CD4-positive, alpha-beta T cell treated with Interleukin-21 for 1 hour (primary cell): ENCODE data around the gene BMP4.
"Not testable (repeated sequence)": the region's sequence is repeated elsewhere in the genome, so short reads cannot be mapped to it uniquely, and the experiment has no call there.

Experiments used
- DNase-seq: peaks from one replicate; pipeline ENCODE4 v3.0.0-alpha.2; 2020

Gene BMP4

DNA sequence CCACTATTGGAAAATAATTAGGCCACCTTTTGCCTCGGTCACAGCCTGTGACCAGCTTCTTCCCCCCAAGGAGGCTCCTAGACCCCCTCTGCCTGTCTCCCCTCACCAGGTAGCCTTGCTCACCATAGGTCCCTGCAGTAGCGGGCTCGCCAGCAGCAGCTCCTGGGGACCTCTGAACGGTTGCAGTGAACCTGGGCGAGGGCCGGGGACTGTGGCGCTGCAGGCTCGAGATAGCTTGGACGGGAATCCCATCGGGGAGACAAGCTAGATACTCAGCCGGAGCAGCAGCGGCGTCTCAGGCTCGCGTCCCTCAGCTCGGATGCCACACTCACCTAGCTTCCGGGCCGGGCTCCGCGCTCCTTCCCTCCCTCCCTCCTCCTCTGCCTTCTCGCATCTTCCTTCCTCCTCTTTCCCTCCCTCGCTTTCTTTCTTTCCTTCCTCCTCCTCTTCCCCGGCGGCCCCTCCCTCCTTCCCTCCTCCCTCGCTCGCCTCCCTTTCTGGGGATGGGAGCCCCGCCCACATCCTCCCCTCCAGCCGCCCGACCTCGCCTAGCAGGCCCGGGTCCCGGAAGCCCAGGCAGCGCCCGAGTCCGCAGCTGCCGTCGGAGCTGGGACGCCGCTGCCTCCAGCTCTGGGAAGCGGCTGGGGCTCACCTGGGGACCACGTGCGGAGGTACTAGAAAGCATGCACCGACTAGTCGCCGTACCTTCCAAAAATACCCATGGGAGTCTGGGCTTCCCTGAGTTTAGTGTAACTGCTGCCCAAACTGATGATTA is at the start of gene BMP4:
Gene BMP4 (minus strand): TSS at position 399 of the 775 bp plus-strand sequence. CDS start 4,603 bp downstream, outside the sequence.
- DNase-seq = no peak

DNA sequence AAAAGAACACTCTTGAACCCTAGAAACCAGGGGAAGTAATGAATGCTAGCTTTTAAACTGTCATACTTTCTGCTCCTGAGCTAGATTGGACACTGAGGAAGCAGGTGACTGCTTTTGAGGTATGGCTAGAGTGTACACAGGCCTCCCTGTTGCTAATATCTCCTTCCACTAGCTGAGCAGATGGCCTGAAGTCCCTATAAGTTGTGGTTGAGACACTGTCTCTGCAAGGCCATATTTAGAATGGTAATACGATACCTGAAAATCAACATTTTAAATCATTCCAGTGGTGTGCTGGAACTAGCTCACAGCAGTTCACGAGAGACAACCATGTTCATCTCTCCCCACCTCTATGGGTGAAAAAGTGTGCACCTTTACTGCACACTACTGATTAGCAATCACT is 46.4 kb upstream of the BMP4 start:
- no peak for DNase-seq

DNA sequence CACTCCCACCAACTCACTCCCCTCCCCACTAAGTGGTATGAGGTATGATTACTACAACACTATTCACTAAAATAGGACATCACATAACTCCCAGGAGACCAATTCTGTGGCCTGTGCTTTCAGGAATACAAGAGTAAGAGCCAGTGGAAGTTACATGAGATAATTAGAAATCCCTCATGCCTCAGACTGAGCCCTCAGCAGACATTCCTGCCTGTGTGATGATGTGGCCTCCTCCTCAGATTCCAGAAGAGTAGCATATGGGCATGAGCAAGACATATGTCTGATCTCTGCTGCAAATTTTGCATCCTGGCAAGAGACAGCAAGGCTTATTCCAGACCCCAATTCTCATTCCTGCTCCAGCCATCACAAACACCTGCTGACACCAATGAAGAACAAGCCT is 46.0 kb upstream of the BMP4 start:
- DNase-seq = no peak

DNA sequence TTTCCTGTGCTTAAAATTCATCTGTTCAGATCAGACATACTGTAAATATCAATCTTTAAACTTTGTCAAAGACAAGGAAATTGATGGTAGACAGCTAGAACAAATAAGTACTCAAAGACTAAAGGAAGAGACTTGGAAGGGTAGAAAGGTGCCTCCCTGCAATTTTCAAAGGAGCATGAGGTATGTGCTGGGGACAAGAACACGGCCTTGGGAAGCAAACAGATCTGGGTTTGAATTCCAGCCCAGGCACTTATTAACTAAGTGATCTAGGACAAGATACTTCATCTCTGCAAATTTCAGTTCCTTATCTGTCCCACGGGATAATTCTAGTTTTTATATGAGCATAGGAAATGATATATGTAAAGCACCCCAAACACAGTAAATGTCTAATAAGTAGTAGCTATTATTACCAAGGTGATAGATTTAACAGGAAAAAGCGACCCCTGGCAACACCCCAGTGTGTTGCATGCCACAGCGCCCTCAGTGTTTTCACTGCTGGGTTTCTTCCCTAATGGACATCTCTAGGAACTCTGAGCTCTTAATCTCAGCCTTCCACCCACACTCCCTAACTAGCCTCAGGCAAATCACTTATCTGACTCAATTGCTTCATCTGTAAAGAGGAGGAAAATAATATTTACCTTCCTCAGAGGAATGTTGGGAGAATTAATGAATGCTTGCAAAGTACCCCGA is 44.7 kb upstream of the BMP4 start:
- no peak for DNase-seq

DNA sequence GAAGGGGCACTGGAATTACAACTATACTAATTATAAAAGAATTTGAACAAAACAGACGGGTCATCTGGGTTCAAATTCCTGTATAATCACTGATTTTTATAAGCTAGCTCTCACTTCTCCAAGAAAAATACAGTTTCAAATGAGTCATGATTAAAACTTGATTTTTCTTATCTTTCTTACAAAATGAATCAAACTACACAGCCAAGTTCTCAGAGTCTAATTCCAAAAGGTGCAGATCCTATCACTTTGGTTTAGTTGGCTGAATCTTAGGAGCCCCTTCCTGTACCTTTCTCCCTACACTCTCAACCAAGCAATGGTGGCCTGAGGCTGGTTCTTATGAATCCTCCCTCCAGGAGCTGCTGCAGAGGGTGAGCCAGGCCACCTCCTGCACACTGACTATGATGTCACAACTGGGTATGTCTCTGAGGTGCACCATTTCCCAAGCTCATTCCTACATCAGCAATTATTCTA is 43.8 kb upstream of the BMP4 start:
- no peak for DNase-seq

DNA sequence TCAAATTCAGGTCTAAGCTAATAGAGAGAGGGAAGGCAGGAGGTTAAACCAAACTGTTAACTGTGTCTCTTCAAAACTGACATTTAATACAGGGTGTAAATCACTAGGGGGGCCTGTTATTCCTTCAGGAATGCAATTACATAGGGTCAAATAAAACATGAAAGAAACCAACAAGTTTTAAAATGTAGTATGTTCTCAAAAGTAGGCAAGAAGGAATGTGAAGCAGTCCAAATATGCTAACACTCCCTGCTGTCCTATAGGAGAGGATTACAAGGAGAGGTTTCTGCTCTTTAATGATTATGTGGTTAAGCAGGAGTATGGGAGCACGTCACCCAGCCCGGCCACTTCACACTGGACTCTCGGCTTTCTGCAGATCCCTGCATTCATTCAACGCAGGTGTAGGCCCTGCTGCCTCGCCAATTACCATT is 42.5 kb upstream of the BMP4 start:
- no peak for DNase-seq

DNA sequence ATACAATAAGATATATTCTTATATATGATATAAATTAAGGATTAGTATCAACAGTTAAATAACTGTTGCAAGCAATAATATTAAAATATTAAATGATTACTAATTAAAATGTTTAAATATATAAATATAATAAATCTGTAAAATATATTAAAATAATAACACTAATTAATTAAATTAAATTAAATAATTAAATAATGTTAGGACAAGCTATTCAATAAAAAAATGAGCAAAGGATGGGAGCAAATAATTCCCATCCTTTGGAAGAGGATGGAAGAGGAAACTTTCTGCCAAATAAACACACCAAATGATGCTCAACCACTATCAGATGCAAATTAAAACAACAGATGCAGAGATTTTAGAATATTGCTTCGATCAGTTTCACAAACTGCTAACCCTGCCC is 39.4 kb upstream of the BMP4 start:
- no peak for DNase-seq

DNA sequence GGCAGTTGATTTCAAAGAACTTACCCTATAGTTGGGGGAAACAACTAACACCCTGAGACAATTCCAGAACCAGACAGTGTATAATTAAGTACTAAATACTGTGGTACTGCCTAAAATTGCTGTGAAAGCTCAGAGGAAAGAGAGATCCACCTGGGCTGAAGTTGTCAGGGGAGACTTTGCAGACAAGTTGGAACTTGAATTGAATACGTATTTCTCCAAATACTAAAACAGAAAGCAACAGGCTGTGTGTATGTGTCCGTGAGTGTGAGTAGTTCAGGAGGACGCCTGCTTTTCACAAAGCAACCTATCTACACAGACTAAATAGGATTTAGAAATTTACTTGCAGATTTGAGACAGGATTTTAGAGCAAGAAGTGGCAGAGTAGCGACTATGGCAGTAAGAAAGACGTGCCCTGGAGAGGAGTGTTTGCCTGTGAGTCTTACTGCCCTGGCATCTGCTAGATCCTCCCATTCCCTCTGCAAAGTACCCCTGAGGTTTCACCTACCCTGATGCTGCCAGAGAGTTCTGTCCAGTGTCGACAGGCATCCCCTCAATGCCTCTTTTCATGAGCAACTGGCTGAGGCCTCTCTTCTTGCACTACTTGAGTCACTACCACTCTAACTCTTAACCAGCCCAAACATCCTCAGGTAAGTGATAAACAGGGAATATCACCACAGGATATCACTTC is 37.4 kb upstream of the BMP4 start:
- DNase-seq = no peak

DNA sequence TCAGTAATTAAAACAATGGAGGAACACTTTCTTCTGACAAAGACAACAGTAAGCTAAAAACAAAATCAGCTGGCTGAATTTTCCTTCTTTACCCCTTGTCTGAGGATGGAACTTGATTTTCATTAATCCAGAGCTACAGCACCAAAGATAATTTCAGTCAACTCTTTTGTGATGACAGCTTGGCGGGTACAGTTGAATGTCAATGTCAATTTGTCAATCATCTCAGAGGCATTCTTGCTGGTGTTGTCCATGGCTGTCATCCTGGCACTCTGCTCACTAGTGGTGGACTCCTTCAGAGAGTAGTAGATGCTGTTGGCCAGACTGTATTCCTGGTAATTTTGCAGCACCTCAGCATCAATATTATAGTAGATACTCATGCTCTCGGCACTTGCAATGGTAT is 34.4 kb upstream of the BMP4 start:
- DNase-seq = no peak

DNA sequence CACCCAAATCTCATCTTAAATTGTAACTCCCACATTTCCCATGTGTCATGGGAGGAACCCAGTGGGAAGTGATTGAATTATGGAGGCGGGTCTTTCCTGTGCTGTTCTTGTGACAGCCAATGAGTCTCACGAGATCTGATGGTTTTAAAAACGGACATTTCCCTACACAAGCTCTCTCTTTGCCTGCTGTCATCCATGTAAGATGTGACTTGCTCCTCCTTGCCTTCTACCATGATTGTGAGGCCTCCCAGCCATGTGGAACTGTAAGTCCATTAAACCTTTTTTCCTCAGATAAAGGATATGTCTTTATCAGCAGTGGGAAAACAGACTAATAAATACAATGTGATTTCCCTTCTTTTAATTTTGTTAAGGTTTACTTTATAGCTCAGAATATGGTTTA is 30.1 kb upstream of the BMP4 start:
- DNase-seq = not testable (repeated sequence)

DNA sequence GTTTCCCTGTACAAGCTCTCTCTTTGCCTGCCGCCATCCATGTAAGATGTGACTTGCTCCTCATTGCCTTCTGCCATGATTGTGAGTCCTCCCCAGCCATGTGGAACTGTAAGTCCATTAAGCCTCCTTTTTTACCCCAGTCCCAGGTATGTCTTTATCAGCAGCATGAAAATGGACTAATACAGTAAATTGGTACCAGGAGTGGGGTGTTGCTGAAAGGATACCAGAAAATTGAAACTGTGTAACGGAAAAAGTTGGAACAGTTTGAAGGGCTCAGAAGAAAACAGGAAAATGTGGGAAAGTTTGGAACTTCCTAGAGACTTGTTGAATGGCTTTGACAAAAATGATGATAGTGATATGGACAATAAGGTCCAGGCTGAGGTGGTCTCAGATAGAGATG is 28.3 kb upstream of the BMP4 start:
- DNase-seq = not testable (repeated sequence)

DNA sequence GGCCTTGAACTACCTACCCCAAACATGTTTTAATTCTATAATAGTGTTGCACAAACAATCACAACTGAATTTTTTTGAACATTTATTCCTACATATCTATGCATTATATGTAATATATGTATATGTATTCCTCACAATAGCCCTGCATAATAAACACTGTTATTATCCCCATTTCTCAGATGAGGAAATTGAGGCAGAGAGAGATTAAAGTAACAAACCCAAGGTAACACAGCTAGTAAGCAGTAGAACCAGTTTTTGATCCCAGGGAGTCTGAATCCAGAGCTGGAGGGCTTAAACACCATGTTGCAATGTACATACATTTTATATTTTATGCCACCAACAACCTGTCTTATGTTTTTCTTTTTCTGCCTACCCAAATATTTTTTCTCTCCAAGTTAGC is 26.5 kb upstream of the BMP4 start:
- no peak for DNase-seq

DNA sequence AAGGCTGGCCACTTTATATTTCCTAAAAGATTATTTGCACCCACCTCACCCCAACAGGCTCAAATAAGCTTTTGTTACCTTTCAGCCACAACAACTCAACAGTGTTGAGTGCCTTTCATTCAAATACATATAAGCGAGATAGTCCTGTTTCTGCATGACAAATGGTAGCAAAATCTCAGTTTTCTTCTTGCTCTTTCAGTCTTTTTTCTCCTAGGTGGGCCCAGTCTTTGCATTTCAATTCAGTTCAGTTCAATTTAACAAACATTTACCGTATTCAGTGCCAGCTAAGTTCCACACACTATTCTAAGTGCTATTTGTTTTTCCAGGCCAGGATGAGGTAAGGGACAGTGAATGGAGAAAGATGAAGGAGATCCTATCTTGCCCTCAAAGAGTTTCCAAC is 25.9 kb upstream of the BMP4 start:
- DNase-seq = no peak

DNA sequence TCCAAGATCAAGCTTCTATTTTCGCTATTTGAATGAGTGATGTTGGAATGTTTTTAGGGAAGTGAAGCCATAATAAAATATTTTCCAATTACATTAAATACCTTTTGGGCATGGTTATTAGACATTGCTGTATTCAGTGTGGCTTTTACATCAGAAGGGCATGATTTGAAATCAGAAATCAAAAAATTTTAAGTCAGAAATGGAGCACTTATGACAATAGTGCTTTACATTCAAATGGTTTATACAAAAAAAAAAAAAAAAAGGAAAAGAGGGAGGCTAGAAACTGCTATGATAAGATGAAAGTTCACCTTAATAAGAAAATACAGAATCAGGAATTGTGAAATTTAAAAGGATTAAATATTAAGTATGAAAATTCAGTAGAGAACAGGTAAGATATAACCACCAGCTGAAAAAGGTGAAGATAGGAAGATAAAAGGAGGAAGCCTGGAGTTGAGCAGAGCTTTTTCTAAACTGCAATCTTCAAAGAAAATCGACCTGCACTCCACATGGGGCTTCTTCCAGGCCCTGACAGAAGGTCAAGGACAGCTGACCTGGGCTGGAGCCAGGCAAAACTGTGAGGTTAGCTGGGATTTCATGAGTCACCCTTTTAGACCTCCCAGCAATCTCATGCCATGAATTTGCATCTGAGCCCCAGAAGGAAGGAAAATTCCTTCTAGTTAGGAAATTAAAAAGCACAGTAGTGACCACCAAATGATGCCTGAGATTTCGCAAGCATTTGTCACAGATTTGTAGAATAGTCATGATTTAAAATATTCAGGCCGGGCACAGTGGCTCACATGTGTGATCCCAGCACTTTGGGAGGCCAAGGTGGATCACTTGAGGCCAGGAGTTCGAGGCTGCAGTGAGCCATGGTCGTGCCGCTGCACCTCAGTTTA is 23.4 kb upstream of the BMP4 start:
- DNase-seq = no peak

DNA sequence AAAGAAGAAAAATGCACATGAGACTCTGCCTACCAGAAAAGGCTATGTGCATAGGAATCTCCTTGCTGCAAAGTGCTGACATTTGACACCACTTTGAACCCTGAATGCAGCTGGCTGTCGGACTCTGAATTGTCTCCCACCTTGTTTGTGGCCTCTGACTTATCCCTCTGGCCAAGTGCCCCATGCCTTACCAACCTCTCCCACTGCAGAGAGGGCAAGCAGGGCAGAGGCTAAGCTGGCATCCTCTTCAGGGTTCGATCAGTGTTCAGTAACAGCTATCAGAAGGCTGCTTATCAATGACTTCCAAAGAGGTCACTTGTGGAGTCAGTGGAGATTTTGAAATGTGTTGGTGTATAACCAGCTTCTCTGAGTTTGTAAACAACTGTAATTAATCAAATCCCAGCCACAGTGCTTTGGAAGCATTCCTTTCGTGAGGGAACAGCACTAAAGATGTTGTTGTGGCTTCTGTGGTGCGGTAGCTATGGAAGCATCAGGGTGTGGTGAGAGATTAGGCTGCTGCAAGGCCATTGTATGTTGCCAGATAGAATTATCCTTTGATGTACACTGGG is 22.6 kb upstream of the BMP4 start:
- no peak for DNase-seq

DNA sequence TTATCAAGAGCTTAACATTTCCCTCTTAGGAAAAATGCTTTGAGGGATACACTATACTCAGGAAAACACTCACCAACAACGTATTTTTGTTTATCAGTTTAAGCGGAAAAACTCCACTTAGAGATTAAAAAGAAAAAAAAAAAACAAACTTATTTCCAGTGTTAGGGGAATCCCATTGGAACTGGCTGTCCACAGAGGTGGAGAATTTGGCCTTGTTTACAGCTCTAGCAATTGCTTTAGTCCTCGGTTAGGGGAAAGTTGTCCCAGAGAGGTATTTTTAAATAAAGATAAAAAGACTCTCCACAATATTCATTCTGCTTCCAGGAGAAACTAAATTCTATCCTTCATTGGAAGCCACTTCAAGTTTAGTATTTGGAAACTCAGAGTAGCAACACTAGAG is 21.6 kb upstream of the BMP4 start:
- no peak for DNase-seq

DNA sequence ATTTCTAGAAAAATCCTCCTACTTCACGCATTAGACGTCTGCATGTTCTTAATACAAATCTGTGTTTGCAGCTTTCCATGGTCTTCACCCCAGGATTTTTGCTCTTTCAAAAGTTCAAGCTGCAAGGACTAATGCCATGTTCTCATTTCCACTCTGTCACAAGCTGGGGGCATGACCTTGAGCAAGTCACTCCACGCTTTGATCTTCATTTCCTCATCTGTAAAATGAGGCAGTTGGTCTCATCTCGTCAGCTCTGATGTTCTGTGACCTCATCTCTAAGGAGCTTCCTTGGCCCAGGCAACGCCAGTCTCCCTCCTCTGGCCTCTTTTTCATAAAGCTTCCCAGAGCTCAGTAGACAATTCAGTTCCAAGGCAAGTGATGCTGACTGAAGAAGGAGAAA is 18.8 kb upstream of the BMP4 start:
- DNase-seq = no peak

DNA sequence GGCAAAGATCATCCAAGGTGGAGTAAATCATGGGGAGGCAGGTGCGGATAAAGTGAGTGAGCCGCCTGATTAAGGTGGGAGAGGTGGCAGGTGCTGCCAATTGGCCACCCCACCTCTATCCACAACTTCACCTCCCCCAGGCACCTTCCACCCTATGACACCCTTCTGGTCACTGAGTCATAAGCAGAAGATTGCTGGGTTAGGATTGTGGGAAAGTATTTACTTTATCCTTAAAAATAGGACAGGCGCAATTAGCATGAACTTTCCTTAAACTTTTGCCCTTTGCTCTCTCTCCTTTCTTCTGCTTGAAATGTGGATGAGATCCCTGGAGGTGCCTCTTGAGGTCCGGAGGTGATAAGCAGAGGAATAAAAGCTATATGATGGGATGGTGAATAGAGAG is 14.9 kb upstream of the BMP4 start:
- DNase-seq = no peak

DNA sequence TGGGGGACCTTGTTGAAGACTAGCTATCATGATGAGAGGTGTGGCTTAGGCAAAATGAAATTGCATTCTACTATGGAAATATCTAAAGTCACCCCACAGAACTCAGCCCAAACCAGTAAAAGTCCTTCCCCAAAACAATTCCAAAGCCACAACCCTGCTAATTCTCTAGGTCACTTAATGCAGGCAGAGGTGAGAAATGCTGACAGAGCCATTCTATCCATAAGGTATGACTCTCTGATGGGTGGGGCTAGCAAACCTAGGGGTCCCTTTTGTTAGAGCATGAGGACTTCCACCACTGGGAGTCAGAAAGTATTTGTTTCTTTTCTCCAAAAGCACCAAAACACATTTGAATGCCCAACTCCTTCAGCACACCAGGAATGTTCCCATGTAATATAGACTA is 12.7 kb upstream of the BMP4 start:
- DNase-seq = no peak

DNA sequence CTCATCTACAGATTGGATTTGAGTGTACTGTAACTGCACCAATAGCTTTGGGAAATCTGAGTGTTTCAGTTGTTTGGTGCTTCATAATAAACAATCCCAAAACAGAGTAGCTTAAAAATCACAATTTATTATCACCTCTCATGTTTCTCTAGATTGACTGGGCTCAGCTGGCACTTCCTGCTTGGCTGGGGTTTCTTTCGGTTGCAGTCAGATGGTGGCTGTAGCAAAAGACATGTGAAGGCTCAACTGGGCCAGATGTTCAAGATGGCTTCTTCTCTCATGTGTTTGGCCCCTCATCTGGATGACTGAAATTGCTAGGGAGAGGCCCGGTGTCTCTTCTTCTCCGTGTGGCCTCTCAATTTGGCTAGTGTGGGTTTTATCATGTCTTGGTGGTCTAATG is 12.1 kb upstream of the BMP4 start:
- DNase-seq = no peak

DNA sequence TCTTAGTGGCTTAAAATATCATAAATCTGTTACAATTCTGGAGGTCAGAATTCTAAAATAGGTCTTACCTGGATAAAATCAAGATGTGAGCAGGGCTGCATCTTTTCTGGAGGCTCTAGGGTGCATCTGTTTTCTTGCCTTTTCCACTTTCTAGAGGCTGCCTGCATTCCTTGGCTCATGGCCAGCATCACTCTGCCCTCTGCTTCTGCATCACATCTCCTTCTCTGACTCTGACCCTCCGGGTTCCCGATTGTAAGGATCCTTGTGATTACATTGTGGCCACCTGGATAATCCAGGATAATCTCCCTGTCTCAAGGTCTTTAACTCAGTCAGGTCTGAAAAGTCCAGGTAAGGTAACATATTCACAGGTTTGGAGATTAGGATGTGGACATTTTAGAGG is 11.0 kb upstream of the BMP4 start:
- no peak for DNase-seq

DNA sequence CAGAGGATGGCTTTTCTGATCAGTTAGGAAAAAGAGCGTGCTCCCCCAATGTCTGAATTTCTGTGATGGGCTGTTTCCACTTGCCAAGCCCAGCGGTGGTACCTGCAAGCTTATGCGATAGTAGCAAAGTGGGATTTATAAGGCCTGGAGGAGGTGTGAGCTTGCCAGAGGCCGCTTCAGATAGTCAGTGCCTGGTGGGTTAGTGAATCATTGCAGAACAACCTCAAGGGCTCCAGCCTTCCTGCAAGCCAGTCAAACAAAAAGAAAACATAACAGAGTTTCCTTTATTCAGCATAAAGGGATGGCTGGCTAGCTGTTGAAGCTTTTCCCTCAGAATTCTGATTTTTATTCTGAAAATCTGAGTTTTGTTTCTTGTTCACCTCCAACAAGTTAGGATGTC is 7.6 kb upstream of the BMP4 start:
- DNase-seq = no peak
